KMS-11 (cell line): Measurements from ENCODE around the gene ANLN.
"Not testable (repeated sequence)": the region's sequence is repeated elsewhere in the genome, so short reads cannot be mapped to it uniquely, and the experiment has no call there.

Experiments used
- H2AFZ ChIP-seq: fragments of 200-600 bp; sonication (generic); 2 replicates; pipeline ENCODE4 v1.6.1; 2016; ENCODE audit warnings: antibody characterized with exemption, mixed run types, low read depth
- H3K27ac ChIP-seq: fragments of 200-600 bp; sonication (generic); 2 replicates; pipeline ENCODE4 v1.6.1; 2016; ENCODE audit warnings: mild to moderate bottlenecking, mixed run types
- H3K27me3 ChIP-seq: fragments of 200-600 bp; sonication (generic); 2 replicates; pipeline ENCODE4 v1.6.1; 2017; ENCODE audit warnings: mild to moderate bottlenecking, low read depth, mixed run types, moderate library complexity; ENCODE audit not compliant: insufficient read depth
- H3K36me3 ChIP-seq: fragments of 200-600 bp; sonication (generic); 2 replicates; pipeline ENCODE4 v1.6.1; 2017; ENCODE audit warnings: mild to moderate bottlenecking, mixed run types; ENCODE audit not compliant: insufficient read depth
- H3K4me1 ChIP-seq: fragments of 200-600 bp; sonication (generic); 2 replicates; pipeline ENCODE4 v1.6.1; 2016; ENCODE audit warnings: mild to moderate bottlenecking, low read depth, mixed run types; ENCODE audit not compliant: poor library complexity, severe bottlenecking
- H3K4me2 ChIP-seq: fragments of 200-600 bp; sonication (generic); 2 replicates; pipeline ENCODE4 v1.7.0; 2016; ENCODE audit warnings: mild to moderate bottlenecking, mixed run types
- H3K4me3 ChIP-seq: fragments of 200-600 bp; sonication (generic); IDR thresholded peaks from 2 replicates; pipeline ENCODE4 v1.6.1; 2017; ENCODE audit warnings: low read depth, low read length, mixed read lengths; ENCODE audit not compliant: insufficient read depth
- H3K79me2 ChIP-seq: fragments of 200-600 bp; sonication (generic); 2 replicates; pipeline ENCODE4 v1.6.1; 2016; ENCODE audit warnings: low read depth, mixed run types; ENCODE audit not compliant: insufficient read depth
- H3K9ac ChIP-seq: fragments of 200-600 bp; sonication (generic); 2 replicates; pipeline ENCODE4 v1.6.1; 2016; ENCODE audit warnings: mild to moderate bottlenecking, mixed run types
- H4K20me1 ChIP-seq: fragments of 200-600 bp; sonication (generic); 2 replicates; pipeline ENCODE4 v1.6.1; 2016; ENCODE audit warnings: mild to moderate bottlenecking, mixed run types; ENCODE audit not compliant: insufficient read depth
- TF ChIP-seq, protein P1 (sequence below): fragments of 200-600 bp; sonication (generic); conservative IDR thresholded peaks from 2 replicates; pipeline ENCODE4 v1.6.1; 2017; ENCODE audit warnings: low read depth, mild to moderate bottlenecking, antibody characterized with exemption, low read length, moderate library complexity, mixed read lengths

Gene ANLN

GRCh38 chr7:36460811-36461429, 71.3 kb downstream of the ANLN start:
- TF ChIP-seq, protein P1, sequence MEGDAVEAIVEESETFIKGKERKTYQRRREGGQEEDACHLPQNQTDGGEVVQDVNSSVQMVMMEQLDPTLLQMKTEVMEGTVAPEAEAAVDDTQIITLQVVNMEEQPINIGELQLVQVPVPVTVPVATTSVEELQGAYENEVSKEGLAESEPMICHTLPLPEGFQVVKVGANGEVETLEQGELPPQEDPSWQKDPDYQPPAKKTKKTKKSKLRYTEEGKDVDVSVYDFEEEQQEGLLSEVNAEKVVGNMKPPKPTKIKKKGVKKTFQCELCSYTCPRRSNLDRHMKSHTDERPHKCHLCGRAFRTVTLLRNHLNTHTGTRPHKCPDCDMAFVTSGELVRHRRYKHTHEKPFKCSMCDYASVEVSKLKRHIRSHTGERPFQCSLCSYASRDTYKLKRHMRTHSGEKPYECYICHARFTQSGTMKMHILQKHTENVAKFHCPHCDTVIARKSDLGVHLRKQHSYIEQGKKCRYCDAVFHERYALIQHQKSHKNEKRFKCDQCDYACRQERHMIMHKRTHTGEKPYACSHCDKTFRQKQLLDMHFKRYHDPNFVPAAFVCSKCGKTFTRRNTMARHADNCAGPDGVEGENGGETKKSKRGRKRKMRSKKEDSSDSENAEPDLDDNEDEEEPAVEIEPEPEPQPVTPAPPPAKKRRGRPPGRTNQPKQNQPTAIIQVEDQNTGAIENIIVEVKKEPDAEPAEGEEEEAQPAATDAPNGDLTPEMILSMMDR: no peak
- no peaks in the 10 kb centered on the region for H3K79me2 ChIP-seq
- no peak overlapping the region for H2AFZ ChIP-seq
- no peaks in the 10 kb centered on the region for H4K20me1 ChIP-seq
- peaks cover 8% of the 10 kb centered on the region for H3K4me1 ChIP-seq
- no peak overlapping the region for H3K4me3 ChIP-seq
- H3K27me3 ChIP-seq: no peaks in the 10 kb centered on the region
- H3K4me2 ChIP-seq: no peak overlapping the region
- H3K9ac ChIP-seq: no peak overlapping the region
- no peak overlapping the region for H3K27ac ChIP-seq
- no peaks in the 10 kb centered on the region for H3K36me3 ChIP-seq

GRCh38 chr7:36462551-36463137, 73.0 kb downstream of the ANLN start:
- H3K9ac ChIP-seq: no peak overlapping the region
- no peaks in the 10 kb centered on the region for H4K20me1 ChIP-seq
- no peak overlapping the region for H3K27ac ChIP-seq
- H3K4me2 ChIP-seq: no peak overlapping the region
- H3K36me3 ChIP-seq: no peaks in the 10 kb centered on the region
- no peaks in the 10 kb centered on the region for H3K79me2 ChIP-seq
- no peak overlapping the region for H3K4me3 ChIP-seq
- H2AFZ ChIP-seq: no peak overlapping the region
- TF ChIP-seq, protein P1: no peak
- H3K4me1 ChIP-seq: no peaks in the 10 kb centered on the region
- no peaks in the 10 kb centered on the region for H3K27me3 ChIP-seq

DNA sequence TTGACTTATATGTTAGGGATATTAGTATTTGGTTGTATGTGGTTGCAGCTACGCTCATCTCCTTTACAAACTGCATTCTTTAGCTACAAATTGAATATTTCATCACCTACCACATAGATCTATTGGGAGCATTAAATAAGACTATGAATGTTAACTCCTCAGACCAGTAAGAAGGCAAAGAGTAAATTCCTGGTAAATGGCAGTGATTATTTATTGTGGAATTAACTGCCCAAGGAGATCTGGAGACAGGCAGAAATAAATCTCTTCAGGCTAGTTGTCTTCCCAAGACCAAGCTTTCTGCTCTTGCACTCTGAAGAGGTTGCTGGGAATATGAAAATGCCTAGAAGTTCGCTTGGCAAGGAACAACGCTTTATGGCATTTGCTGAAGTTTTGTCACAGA, 74.6 kb downstream of the ANLN start:
- no peak overlapping the region for H2AFZ ChIP-seq
- H3K27ac ChIP-seq: no peak overlapping the region
- no peaks in the 10 kb centered on the region for H4K20me1 ChIP-seq

GRCh38 chr7:36466001-36466400, 76.3 kb downstream of the ANLN start:
- not testable (repeated sequence) for H4K20me1 ChIP-seq, H3K4me3 ChIP-seq, H3K4me1 ChIP-seq, H3K27me3 ChIP-seq, H3K27ac ChIP-seq, H3K79me2 ChIP-seq, H2AFZ ChIP-seq, H3K9ac ChIP-seq, H3K4me2 ChIP-seq, H3K36me3 ChIP-seq

More for the DNA sequence above, 74.6 kb downstream of the ANLN start:
- Histone ChIP-seq H3K79me2 (no peaks in the 10 kb centered on the region), H3K4me3 (no peak overlapping the region), H3K36me3 (no peaks in the 10 kb centered on the region), H3K27me3 (no peaks in the 10 kb centered on the region), H3K4me2 (no peak overlapping the region), H3K9ac (no peak overlapping the region), H3K4me1 (no peaks in the 10 kb centered on the region)
- TF ChIP-seq, protein P1: no peak

- Histone ChIP-seq H3K27me3 (no peaks in the 10 kb centered on the region), H3K79me2 (no peaks in the 10 kb centered on the region), H3K36me3 (no peaks in the 10 kb centered on the region), H3K4me1 (no peaks in the 10 kb centered on the region), H3K27ac (no peak overlapping the region), H3K4me3 (no peak overlapping the region), H2AFZ (no peak overlapping the region), H3K4me2 (no peak overlapping the region), H4K20me1 (no peaks in the 10 kb centered on the region), H3K9ac (no peak overlapping the region)
- TF ChIP-seq, protein P1: no peak
Observed at GRCh38 chr7:36468370-36469101, 78.9 kb downstream of the ANLN start.
